GM11168 (cell line): ENCODE data around the gene TBC1D1.

Source experiments
- in situ Hi-C: fragments of 300-500 bp; cut with MboI; formaldehyde crosslinking; loops from one replicate; pipeline ENCODE4 v1.12.0; 2022; ENCODE audit warnings: low sequenced_read_pairs; ENCODE audit not compliant: unreplicated experiment

TBC1D1 gene

GRCh38 chr4:38154681-38155588 is 264.1 kb downstream of the TBC1D1 start:
- in situ Hi-C loops: no loop called here

GRCh38 chr4:38155589-38156294 is 264.9 kb downstream of the TBC1D1 start:
- in situ Hi-C loops: no loop called here

GRCh38 chr4:38157592-38157991 is 266.7 kb downstream of the TBC1D1 start:
- in situ Hi-C loops: no loop called here

GRCh38 chr4:38160487-38161207 is 269.8 kb downstream of the TBC1D1 start:
- in situ Hi-C loops: no loop called here

- in situ Hi-C loops: no loop called here
Measured at GRCh38 chr4:38161208-38162113, 270.6 kb downstream of the TBC1D1 start.

GRCh38 chr4:38162240-38162784 is 271.4 kb downstream of the TBC1D1 start:
- in situ Hi-C loops: no loop called here

- in situ Hi-C loops: no loop called here
Measured at GRCh38 chr4:38163216-38164006, 272.5 kb downstream of the TBC1D1 start.

GRCh38 chr4:38164346-38164745 is 273.5 kb downstream of the TBC1D1 start:
- in situ Hi-C loops: no loop called here

- in situ Hi-C loops: no loop called here
Measured at GRCh38 chr4:38166082-38166481, 275.2 kb downstream of the TBC1D1 start.

GRCh38 chr4:38166768-38167167 is 275.9 kb downstream of the TBC1D1 start:
- in situ Hi-C loops: no loop called here

- in situ Hi-C loops: no loop called here
Measured at GRCh38 chr4:38167973-38168372, 277.1 kb downstream of the TBC1D1 start.

GRCh38 chr4:38169524-38169923 is 278.6 kb downstream of the TBC1D1 start:
- in situ Hi-C loops: no loop called here

- in situ Hi-C loops: loop anchor here (5.0 kb wide), 2 partner anchors 93 to 562 kb away; no protein-coding TSS in a partner anchor
Measured at GRCh38 chr4:38170338-38171169, 279.7 kb downstream of the TBC1D1 start.

GRCh38 chr4:38172078-38172477 is 281.2 kb downstream of the TBC1D1 start:
- in situ Hi-C loops: loop anchor here (5.0 kb wide), 2 partner anchors 95 to 560 kb away; no protein-coding TSS in a partner anchor

- in situ Hi-C loops: loop anchor here (5.0 kb wide), 2 partner anchors 97 to 558 kb away; no protein-coding TSS in a partner anchor
Measured at GRCh38 chr4:38173935-38174518, 283.1 kb downstream of the TBC1D1 start.

- in situ Hi-C loops: loop anchor here (5.0 to 25.0 kb wide), 3 partner anchors 98 to 558 kb away; no protein-coding TSS in a partner anchor
Measured at GRCh38 chr4:38174801-38175200, 283.9 kb downstream of the TBC1D1 start.

- in situ Hi-C loops: loop anchor here (25.0 kb wide), 1 partner anchor 336 kb away; no protein-coding TSS in a partner anchor
Measured at GRCh38 chr4:38176165-38176564, 285.3 kb downstream of the TBC1D1 start.
